Panc1 (cell line): Measurements from ENCODE around the gene OVAAL. TPM values are rescaled to one million over a fixed set of nuclear protein-coding genes. Genes with fewer than 3 reads are reported as not detected.

ENCODE experiments used
- ATAC-seq: fragments of 200-7000 bp; cut with Tn5 transposase; 2 replicates; pipeline ENCODE4 v1.9.1; 2020; ENCODE audit warnings: mild to moderate bottlenecking, moderate library complexity
- BruUV-seq: library from RNA; stranded (reverse); fragments of 400-500 nt; replicated peaks from 2 replicates; lab custom pipeline; 2021; lab: Mats Ljungman, UMichigan
- CTCF ChIA-PET: fragments of 300-600 bp; sonication (Branson Sonifier 250); formaldehyde crosslinking; loops from one replicate; lab custom pipeline; 2022; ENCODE audit warnings: antibody characterized with exemption; lab: Charles Lee
- POLR2A ChIA-PET: fragments of 300-600 bp; sonication (Branson Sonifier 250); formaldehyde crosslinking; loops from one replicate; lab custom pipeline; 2022; ENCODE audit warnings: antibody characterized with exemption; lab: Charles Lee
- DNase-seq: peaks from one replicate; pipeline ENCODE4 v3.0.0-alpha.2; 2010; ENCODE audit warnings: low read depth, low spot score
- H3K27ac ChIP-seq: 2 replicates; pipeline ENCODE4 v1.5.1; 2011; ENCODE audit warnings: mild to moderate bottlenecking, low read length, inconsistent platforms
- H3K27me3 ChIP-seq: fragments of 200-500 bp; sonication (Bioruptor generic); 2 replicates; pipeline ENCODE4 v1.6.0; 2014; ENCODE audit warnings: low read length, inconsistent platforms; ENCODE audit not compliant: control insufficient read depth, insufficient read depth
- H3K36me3 ChIP-seq: fragments of 200-500 bp; sonication (Bioruptor generic); 2 replicates; pipeline ENCODE4 v1.5.1; 2014; ENCODE audit warnings: inconsistent platforms, mild to moderate bottlenecking, low read length, moderate library complexity; ENCODE audit not compliant: control insufficient read depth, insufficient read depth
- H3K4me1 ChIP-seq: 2 replicates; pipeline ENCODE4 v1.5.1; 2011; ENCODE audit warnings: inconsistent platforms, mild to moderate bottlenecking, low read length, moderate library complexity; ENCODE audit not compliant: control insufficient read depth, insufficient read depth
- H3K4me3 ChIP-seq, 2 experiments: 2 replicates each; pipeline ENCODE4 v1.5.1; 2011 to 2012; ENCODE audit warnings: low read depth in 2 of 2, low read length in 2 of 2, mild to moderate bottlenecking in 2 of 2, inconsistent platforms in 1 of 2, moderate library complexity in 1 of 2
- H3K9me3 ChIP-seq: fragments of 200-500 bp; sonication (Bioruptor generic); 2 replicates; pipeline ENCODE4 v1.5.1; 2014; ENCODE audit warnings: low read depth, mild to moderate bottlenecking, inconsistent platforms, low read length, moderate library complexity; ENCODE audit not compliant: control insufficient read depth, insufficient read depth
- CTCF ChIP-seq: fragments of 450-650 bp; IDR thresholded peaks from 2 replicates; pipeline ENCODE4 v1.5.1; 2017; ENCODE audit warnings: mild to moderate bottlenecking
- POLR2AphosphoS5 ChIP-seq: IDR thresholded peaks from 2 replicates; pipeline ENCODE4 v1.6.1; 2012; ENCODE audit warnings: mild to moderate bottlenecking, low read depth, low read length, moderate library complexity
- REST ChIP-seq, 2 experiments: IDR thresholded peaks; 2 replicates each; pipeline ENCODE4 v1.6.1; 2011 to 2012; ENCODE audit warnings: low read depth in 2 of 2, control low read depth in 1 of 2, low read length in 1 of 2, mild to moderate bottlenecking in 1 of 2, moderate library complexity in 1 of 2; ENCODE audit not compliant: insufficient read depth in 1 of 2
- SIN3A ChIP-seq: IDR thresholded peaks from 2 replicates; pipeline ENCODE4 v1.6.1; 2012; ENCODE audit warnings: low read depth, mild to moderate bottlenecking, low read length, moderate library complexity, borderline replicate concordance; ENCODE audit not compliant: insufficient read depth
- TCF7L2 ChIP-seq: IDR thresholded peaks from 2 replicates; pipeline ENCODE4 v1.6.1; 2011; ENCODE audit warnings: mild to moderate bottlenecking, low read depth, low read length, inconsistent platforms
- in situ Hi-C: cut with HindIII; loops from 2 replicates; pipeline ENCODE4 v1.10.0; 2016; ENCODE audit warnings: low sequenced_read_pairs, low pct_unique_long_range_greater_than_20kb
- intact Hi-C: fragments of 100-400 bp; cut with micrococcal nuclease; formaldehyde crosslinking; loops from one replicate; pipeline ENCODE4 v1.10.0; 2022; ENCODE audit not compliant: unreplicated experiment
- total RNA-seq: library from RNA; stranded (reverse); gene quantifications from one replicate; pipeline ENCODE4 v1.2.1, GENCODE V29; 2021; ENCODE audit not compliant: unreplicated experiment

OVAAL gene
- total RNA-seq, 1 experiment from 2014 or later, result not detected

- no peak overlapping the region for H3K27ac ChIP-seq
- no peaks in the 10 kb centered on the region for H3K36me3 ChIP-seq
- ChIA-PET CTCF (no interaction called here), POLR2A (no interaction called here)
- in situ Hi-C loops, result no loop called here
- DNase-seq (no peak), ATAC-seq (no peak)
- TF ChIP-seq SIN3A (no peak), CTCF (no peak), REST (IDR thresholded peaks at IDR 0.05; ENCODE audit: insufficient read depth in 1 of 2, low read depth in 2 of 2, low read length in 1 of 2) (no peak), POLR2AphosphoS5 (no peak), TCF7L2 (no peak)
- H3K4me1 ChIP-seq, result no peaks in the 10 kb centered on the region
- intact Hi-C loops, result no loop called here
- H3K27me3 ChIP-seq, result no peaks in the 10 kb centered on the region; the same call in 1 of the 2 replicates
- no peak overlapping the region for H3K4me3 ChIP-seq
- no TSS peak for BruUV-seq
- no peaks in the 10 kb centered on the region for H3K9me3 ChIP-seq
Observed at GRCh38 chr1:180590889-180591288, 32.1 kb downstream of the OVAAL start.

- CTCF ChIA-PET, result no interaction called here
- Histone ChIP-seq H3K36me3 (no peaks in the 10 kb centered on the region), H3K27ac (no peak overlapping the region), H3K4me1 (no peaks in the 10 kb centered on the region), H3K27me3 (no peaks in the 10 kb centered on the region), H3K9me3 (no peaks in the 10 kb centered on the region), H3K4me3 (no peak overlapping the region)
- in situ Hi-C loops (no loop called here), intact Hi-C loops (no loop called here)
- POLR2A ChIA-PET, result no interaction called here
- BruUV-seq, result no TSS peak
- TF ChIP-seq POLR2AphosphoS5 (no peak), SIN3A (no peak), TCF7L2 (no peak), REST (IDR thresholded peaks at IDR 0.05; ENCODE audit: insufficient read depth in 1 of 2, low read depth in 2 of 2, low read length in 1 of 2) (no peak), CTCF (no peak)
- no peak for ATAC-seq
- no peak for DNase-seq
Observed at GRCh38 chr1:180593382-180593781, 34.6 kb downstream of the OVAAL start.
